ENCODE measurements around the gene RBM39. TPM values are rescaled to one million over a fixed set of nuclear protein-coding genes. Genes with fewer than 3 reads are reported as not detected.

The RBM39 gene
- total and polyA plus RNA-seq, 9 of the 15 experiments (the other 6 are each of a cell fraction or from before 2014, with no cell fraction given): 143 to 319 (median 228) TPM

GRCh38 chr20:35699957-35700624, 42.0 kb downstream of the RBM39 start:
- BruUV-seq (replicated peaks): no TSS peak
- Histone ChIP-seq H4K20me1 (replicated peaks; ENCODE audit: control insufficient read depth, insufficient read depth, low read length) (no peaks in the 10 kb centered on the region; the same call in 1 of the 2 replicates), H3K27me3 (ENCODE audit: control insufficient read depth in 2 of 2, insufficient read depth in 2 of 2, low read length in 2 of 2) (no peaks in the 10 kb centered on the region), H3K4me2 (ENCODE audit: insufficient read depth, low read length) (peak overlapping the region; percentile 98), H3K79me2 (ENCODE audit: control insufficient read depth, insufficient read depth, low read length) (peaks cover 44% of the 10 kb centered on the region), H3K36me3 (ENCODE audit: control insufficient read depth, insufficient read depth, low read length) (peaks cover 68% of the 10 kb centered on the region), H3K9me3 (replicated peaks; ENCODE audit: control insufficient read depth, insufficient read depth, low read depth, low read length) (no peaks in the 10 kb centered on the region), H2AFZ (ENCODE audit: low read depth, low read length) (peak overlapping the region; percentile 91), H3K27ac (ENCODE audit: extremely low read depth, low read depth, low read length) (peak overlapping the region; percentile 92), H3K4me1 (replicated peaks in 1 of 2; ENCODE audit: control insufficient read depth in 2 of 2, insufficient read depth in 2 of 2, low read length in 2 of 2) (peaks cover 10 to 14% of the 10 kb centered on the region in 2 experiments; a peak in 4 of 5 replicates), H3K9ac (ENCODE audit: insufficient read depth in 1 of 2, low read depth in 2 of 2, low read length in 2 of 2) (peak overlapping the region; percentile 97), H3K4me3 (peak overlapping the region; percentile 96), H3K9me1 (ENCODE audit: control insufficient read depth, insufficient read depth, low read length) (no peaks in the 10 kb centered on the region)
- in situ Hi-C loops (cut with MboI) (no loop called here), intact Hi-C loops (cut with micrococcal nuclease) (loop anchor here (2.0 kb wide), 1 partner anchor 83 kb away; no protein-coding TSS in a partner anchor)
- ATAC-seq (no peak), FAIRE-seq (no peak), DNase-seq (ENCODE audit: extremely low read depth in 1 of 4, low spot score in 3 of 4) (no peak)
- CTCF ChIA-PET (ENCODE audit: low intra/inter-chr PET ratio): interaction anchor here (0.6 kb wide), 1 partner anchor 66 kb away, joined by 3 read pairs; no protein-coding TSS in a partner anchor
- TF ChIP-seq ELK3 (CRISPR knock-in tag; IDR thresholded peaks at IDR 0.05) (0 out of 2 replicates have a peak, but pooled peaks have one; percentile 17), CREB3 (tag; conservative IDR thresholded peaks at IDR 0.05; ENCODE audit: low read depth) (no peak)
- POLR2A ChIA-PET: interaction anchor here (0.7 to 12.6 kb wide), 13 partner anchors 8 to 39 kb away, joined by 3 to 102 read pairs (median 5); no protein-coding TSS in a partner anchor
- WGBS (ENCODE audit: insufficient coverage, low coverage, missing lambda C conversion rate): 4% methylated on average over 6 of the region's 6 CpGs
